GM10847 (cell line): Measurements from ENCODE around the gene KRTAP9-9.

Experiments used
- POLR2A ChIP-seq: IDR thresholded peaks from 2 replicates; pipeline ENCODE4 v1.6.1; 2011; ENCODE audit not compliant: insufficient read length; ENCODE audit errors: extremely low read depth

The KRTAP9-9 gene

DNA sequence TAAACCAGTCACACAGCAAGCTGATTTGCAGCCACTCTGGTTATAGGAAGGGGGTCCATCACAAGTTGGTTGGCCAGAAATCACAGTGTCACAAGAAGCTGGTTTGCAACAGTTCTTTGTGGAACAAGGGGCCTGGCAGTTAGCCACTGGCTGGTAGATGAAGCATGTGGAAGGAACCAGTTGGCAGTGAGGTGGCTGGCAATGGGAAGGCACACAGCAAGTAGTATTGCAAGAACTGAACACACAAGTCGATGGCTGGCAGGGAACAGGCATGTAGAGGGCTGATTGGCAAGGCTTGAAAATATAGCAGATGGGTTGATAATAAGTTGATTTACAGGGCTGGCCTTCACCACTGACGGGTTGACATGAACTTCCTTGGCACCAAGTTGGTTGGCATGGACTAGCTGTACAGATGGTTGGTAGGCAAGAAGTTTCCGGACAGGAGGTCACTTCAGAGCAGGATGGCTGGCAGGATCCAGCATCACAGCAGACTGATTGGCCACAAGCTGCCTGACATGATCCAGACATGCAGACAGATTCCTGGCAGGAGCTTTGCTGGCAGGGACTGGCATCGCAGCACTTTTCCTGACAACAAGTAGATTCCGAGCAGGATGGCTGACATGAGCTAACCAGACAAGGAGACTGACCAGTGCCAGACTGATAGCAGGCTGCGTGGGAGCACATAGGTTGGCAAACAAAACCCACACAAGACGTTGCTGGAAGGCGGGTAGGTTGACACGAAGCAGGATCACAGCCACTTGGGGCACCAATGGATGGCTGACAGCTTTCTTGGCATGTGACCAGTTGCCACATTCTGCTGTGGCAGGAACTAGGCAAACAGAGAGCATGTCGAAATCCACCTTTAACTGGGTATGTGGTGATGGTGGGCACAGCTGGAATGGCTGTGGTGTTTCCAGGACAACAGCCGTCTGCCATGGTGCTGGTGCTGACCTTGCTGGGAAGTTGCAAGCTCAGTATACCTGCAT, 47.0 kb downstream of the KRTAP9-9 start, which contains the start of gene KRTAP29-1:
KRTAP29-1 (minus strand) TSS at position 936 of the 986 bp plus-strand sequence; CDS start at position 936, 0 bp downstream.
- TF ChIP-seq POLR2A, result no peak

- no peak for TF ChIP-seq POLR2A
Observed at GRCh38 chr17:41302981-41303380, 47.8 kb downstream of the KRTAP9-9 start.

- TF ChIP-seq POLR2A, result no peak
Observed at GRCh38 chr17:41304091-41304490, 48.9 kb downstream of the KRTAP9-9 start.
